DOHH2 (cell line): Measurements from ENCODE around the gene SFT2D1.

ENCODE experiments used
- EZH2phosphoT487 ChIP-seq: fragments of 200-600 bp; sonication (generic); IDR thresholded peaks from 2 replicates; pipeline ENCODE4 v1.6.1; 2017; ENCODE audit warnings: borderline replicate concordance, mild to moderate bottlenecking, antibody characterized with exemption, low read length, moderate library complexity, mixed read lengths
- TF ChIP-seq, protein P1 (sequence below): fragments of 200-600 bp; sonication (generic); IDR thresholded peaks from one replicate; pipeline ENCODE4 v1.5.1; 2014; ENCODE audit warnings: antibody characterized with exemption, mild to moderate bottlenecking, low read depth, low read length; ENCODE audit not compliant: poor library complexity, severe bottlenecking

DNA sequence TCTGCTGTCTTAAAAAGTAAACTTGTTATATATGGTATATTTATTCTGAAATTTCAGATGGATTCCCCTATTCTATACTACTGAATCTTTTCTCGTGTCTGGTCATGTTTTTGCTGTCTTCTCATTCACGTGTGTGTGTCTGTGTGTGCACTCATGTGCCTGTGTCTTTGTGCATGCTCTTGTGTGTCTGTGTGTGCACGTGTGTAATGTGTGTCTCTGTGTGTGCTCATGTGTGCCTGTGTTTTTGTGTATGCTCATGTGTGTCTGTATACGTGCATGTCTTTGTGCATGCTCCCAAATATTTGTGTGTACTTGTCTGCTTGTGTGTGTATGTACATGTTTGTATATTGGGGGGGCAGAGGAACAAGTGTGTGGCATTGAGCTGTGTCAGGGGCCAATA is 68.2 kb downstream of the SFT2D1 start:
- TF ChIP-seq, protein P1, sequence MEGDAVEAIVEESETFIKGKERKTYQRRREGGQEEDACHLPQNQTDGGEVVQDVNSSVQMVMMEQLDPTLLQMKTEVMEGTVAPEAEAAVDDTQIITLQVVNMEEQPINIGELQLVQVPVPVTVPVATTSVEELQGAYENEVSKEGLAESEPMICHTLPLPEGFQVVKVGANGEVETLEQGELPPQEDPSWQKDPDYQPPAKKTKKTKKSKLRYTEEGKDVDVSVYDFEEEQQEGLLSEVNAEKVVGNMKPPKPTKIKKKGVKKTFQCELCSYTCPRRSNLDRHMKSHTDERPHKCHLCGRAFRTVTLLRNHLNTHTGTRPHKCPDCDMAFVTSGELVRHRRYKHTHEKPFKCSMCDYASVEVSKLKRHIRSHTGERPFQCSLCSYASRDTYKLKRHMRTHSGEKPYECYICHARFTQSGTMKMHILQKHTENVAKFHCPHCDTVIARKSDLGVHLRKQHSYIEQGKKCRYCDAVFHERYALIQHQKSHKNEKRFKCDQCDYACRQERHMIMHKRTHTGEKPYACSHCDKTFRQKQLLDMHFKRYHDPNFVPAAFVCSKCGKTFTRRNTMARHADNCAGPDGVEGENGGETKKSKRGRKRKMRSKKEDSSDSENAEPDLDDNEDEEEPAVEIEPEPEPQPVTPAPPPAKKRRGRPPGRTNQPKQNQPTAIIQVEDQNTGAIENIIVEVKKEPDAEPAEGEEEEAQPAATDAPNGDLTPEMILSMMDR: no peak
- no peak for TF ChIP-seq EZH2phosphoT487
